Astrocyte (in vitro differentiated cells and primary cell): ENCODE measurements around the gene RFX7. TPM values are rescaled to one million over a fixed set of nuclear protein-coding genes. Genes with fewer than 3 reads are reported as not detected.

Source experiments
- DNase-seq: peaks from one replicate; pipeline ENCODE4 v3.0.0-alpha.2; 2010; ENCODE audit warnings: low read depth
- FAIRE-seq: peaks from 2 replicates; lab custom pipeline; 2011; peaks lifted over from hg19 to GRCh38; lab: Jason Lieb, UNC
- H2AFZ ChIP-seq: 2 replicates; pipeline ENCODE4 v1.6.0; 2012; ENCODE audit warnings: low read depth, low read length, inconsistent platforms
- H3K27ac ChIP-seq: 2 replicates; pipeline ENCODE4 v1.5.1; 2011; ENCODE audit warnings: low read depth, low read length, inconsistent platforms
- H3K27me3 ChIP-seq: 2 replicates; pipeline ENCODE4 v1.6.0; 2011; ENCODE audit warnings: low read length, inconsistent platforms; ENCODE audit not compliant: insufficient read depth
- H3K36me3 ChIP-seq: 2 replicates; pipeline ENCODE4 v1.5.1; 2011; ENCODE audit warnings: low read length, inconsistent platforms; ENCODE audit not compliant: insufficient read depth
- H3K4me1 ChIP-seq: 2 replicates; pipeline ENCODE4 v1.5.1; 2011; ENCODE audit warnings: low read length, inconsistent platforms; ENCODE audit not compliant: insufficient read depth
- H3K4me2 ChIP-seq: 2 replicates; pipeline ENCODE4 v1.6.0; 2012; ENCODE audit warnings: low read length, inconsistent platforms
- H3K4me3 ChIP-seq: 2 replicates; pipeline ENCODE4 v1.5.1; 2011; ENCODE audit warnings: low read depth, mild to moderate bottlenecking, low read length, inconsistent platforms; ENCODE audit not compliant: insufficient read depth
- H3K79me2 ChIP-seq: 2 replicates; pipeline ENCODE4 v1.6.0; 2012; ENCODE audit warnings: mild to moderate bottlenecking, low read length, inconsistent platforms; ENCODE audit not compliant: insufficient read depth
- H3K9ac ChIP-seq: 2 replicates; pipeline ENCODE4 v1.6.0; 2012; ENCODE audit warnings: mild to moderate bottlenecking, low read length, inconsistent platforms
- H3K9me3 ChIP-seq: 2 replicates; pipeline ENCODE4 v1.5.1; 2012; ENCODE audit warnings: low read depth, mild to moderate bottlenecking, low read length, inconsistent platforms; ENCODE audit not compliant: insufficient read depth
- H4K20me1 ChIP-seq: 2 replicates; pipeline ENCODE4 v1.6.0; 2012; ENCODE audit warnings: low read length, inconsistent platforms; ENCODE audit not compliant: insufficient read depth
- H3K27ac Mint-ChIP-seq: one replicate; pipeline ENCODE4 v1.8.0; 2021; ENCODE audit warnings: mild to moderate bottlenecking, mixed read lengths; ENCODE audit not compliant: unreplicated experiment
- H3K27me3 Mint-ChIP-seq: one replicate; pipeline ENCODE4 v1.8.0; 2021; ENCODE audit warnings: low read depth, mixed read lengths; ENCODE audit not compliant: unreplicated experiment
- H3K36me3 Mint-ChIP-seq: one replicate; pipeline ENCODE4 v1.8.0; 2021; ENCODE audit warnings: low read depth, mixed read lengths; ENCODE audit not compliant: unreplicated experiment
- H3K4me1 Mint-ChIP-seq: one replicate; pipeline ENCODE4 v1.8.0; 2021; ENCODE audit warnings: low read depth, mixed read lengths; ENCODE audit not compliant: unreplicated experiment
- H3K4me3 Mint-ChIP-seq: one replicate; pipeline ENCODE4 v1.8.0; 2021; ENCODE audit warnings: mild to moderate bottlenecking, moderate library complexity, mixed read lengths; ENCODE audit not compliant: unreplicated experiment
- H3K9me3 Mint-ChIP-seq: one replicate; pipeline ENCODE4 v1.8.0; 2021; ENCODE audit warnings: mild to moderate bottlenecking, mixed read lengths; ENCODE audit not compliant: unreplicated experiment
- EZH2 ChIP-seq: IDR thresholded peaks from 2 replicates; pipeline ENCODE4 v1.6.1; 2012; ENCODE audit warnings: mild to moderate bottlenecking, low read length, inconsistent platforms; ENCODE audit not compliant: insufficient read depth
- total RNA-seq: library from RNA; stranded (reverse); gene quantifications from 2 replicates; pipeline ENCODE4 v1.2.1, GENCODE V29; 2021
- TF ChIP-seq, protein P1 (sequence below): IDR thresholded peaks from 2 replicates; pipeline ENCODE4 v1.5.1; 2011; ENCODE audit warnings: low read depth, mild to moderate bottlenecking, inconsistent platforms, low read length, moderate library complexity; ENCODE audit not compliant: insufficient read depth

RFX7 gene
- total RNA-seq, 1 donor from 2014 or later: 46.3 TPM

DNA sequence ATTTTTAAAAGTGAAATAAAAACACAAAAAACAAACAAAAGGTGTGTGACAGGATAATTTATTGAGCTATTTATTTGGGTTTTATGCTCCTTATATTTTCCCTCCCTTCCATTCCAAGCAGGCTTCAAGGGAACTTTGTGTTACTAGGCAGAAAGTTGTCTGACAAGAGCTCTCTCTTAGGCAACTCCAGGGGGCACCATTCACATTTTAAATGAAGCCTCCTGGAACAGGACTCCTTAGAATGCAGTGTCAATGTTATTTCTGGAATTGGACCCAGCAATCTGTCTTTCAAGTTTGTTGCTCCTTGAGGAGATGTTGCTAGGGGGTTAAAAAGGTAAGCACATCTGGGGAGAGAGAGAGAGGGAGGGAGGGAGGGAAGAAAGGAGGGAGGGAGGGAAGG is 5.4 kb upstream of the RFX7 start:
- Mint-ChIP-seq H3K27ac (no peak overlapping the region), H3K9me3 (no peaks in the 10 kb centered on the region)
- H3K27me3 ChIP-seq: no peaks in the 10 kb centered on the region

DNA sequence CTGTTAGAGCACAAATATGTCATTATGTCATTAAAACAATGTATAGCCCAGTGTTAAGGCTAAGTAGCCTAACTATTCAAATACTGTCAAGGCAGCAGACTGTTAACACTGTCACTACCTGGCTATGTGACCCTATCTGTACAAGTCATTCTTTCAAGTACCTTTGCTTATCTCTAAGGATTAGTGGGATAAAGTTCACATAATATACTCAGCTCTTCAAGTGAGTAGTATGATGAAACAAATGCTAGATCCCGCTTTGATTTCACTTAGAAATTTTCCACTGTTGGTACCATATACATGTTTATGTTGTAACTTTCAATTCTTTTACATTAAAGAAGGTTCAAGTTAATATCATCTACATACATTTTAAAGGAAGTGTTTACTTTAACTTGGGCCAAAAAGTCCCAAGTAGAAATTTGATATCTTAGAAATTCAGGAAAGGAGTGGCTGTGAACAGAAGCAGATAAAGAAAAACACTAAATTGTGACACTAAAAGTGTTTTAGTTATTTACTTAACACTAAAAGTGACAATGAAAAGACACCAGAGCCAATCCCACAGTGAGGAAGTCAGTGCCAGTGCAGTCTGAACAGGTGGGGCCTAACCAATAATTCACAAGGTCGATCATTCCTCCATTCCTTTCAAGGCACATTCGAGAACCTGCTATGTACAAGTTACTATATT is 4.8 kb upstream of the RFX7 start:
- H3K27me3 Mint-ChIP-seq: no peaks in the 10 kb centered on the region
- Histone ChIP-seq H3K27ac (no peak overlapping the region), H3K79me2 (peaks cover under 1% of the 10 kb centered on the region), H2AFZ (no peak overlapping the region), H3K9me3 (no peaks in the 10 kb centered on the region), H4K20me1 (no peaks in the 10 kb centered on the region), H3K36me3 (no peaks in the 10 kb centered on the region), H3K4me1 (peaks cover 8% of the 10 kb centered on the region), H3K9ac (no peak overlapping the region), H3K27me3 (no peaks in the 10 kb centered on the region), H3K4me3 (no peak overlapping the region), H3K4me2 (no peak overlapping the region)
- no peak for FAIRE-seq
- H3K4me3 Mint-ChIP-seq: no peak overlapping the region
- no peak for TF ChIP-seq EZH2
- TF ChIP-seq, protein P1, sequence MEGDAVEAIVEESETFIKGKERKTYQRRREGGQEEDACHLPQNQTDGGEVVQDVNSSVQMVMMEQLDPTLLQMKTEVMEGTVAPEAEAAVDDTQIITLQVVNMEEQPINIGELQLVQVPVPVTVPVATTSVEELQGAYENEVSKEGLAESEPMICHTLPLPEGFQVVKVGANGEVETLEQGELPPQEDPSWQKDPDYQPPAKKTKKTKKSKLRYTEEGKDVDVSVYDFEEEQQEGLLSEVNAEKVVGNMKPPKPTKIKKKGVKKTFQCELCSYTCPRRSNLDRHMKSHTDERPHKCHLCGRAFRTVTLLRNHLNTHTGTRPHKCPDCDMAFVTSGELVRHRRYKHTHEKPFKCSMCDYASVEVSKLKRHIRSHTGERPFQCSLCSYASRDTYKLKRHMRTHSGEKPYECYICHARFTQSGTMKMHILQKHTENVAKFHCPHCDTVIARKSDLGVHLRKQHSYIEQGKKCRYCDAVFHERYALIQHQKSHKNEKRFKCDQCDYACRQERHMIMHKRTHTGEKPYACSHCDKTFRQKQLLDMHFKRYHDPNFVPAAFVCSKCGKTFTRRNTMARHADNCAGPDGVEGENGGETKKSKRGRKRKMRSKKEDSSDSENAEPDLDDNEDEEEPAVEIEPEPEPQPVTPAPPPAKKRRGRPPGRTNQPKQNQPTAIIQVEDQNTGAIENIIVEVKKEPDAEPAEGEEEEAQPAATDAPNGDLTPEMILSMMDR: no peak
- no peak overlapping the region for H3K27ac Mint-ChIP-seq
- H3K9me3 Mint-ChIP-seq: no peaks in the 10 kb centered on the region
- DNase-seq: no peak
- H3K36me3 Mint-ChIP-seq: no peaks in the 10 kb centered on the region
- H3K4me1 Mint-ChIP-seq: peaks cover 12% of the 10 kb centered on the region

More for the DNA sequence above, 5.4 kb upstream of the RFX7 start:
- Histone ChIP-seq H3K79me2 (no peaks in the 10 kb centered on the region), H3K36me3 (no peaks in the 10 kb centered on the region), H3K4me2 (no peak overlapping the region), H4K20me1 (no peaks in the 10 kb centered on the region), H3K9me3 (no peaks in the 10 kb centered on the region), H3K27ac (no peak overlapping the region), H3K9ac (no peak overlapping the region), H3K4me1 (peaks cover 8% of the 10 kb centered on the region), H3K4me3 (no peak overlapping the region), H2AFZ (no peak overlapping the region)
- H3K27me3 Mint-ChIP-seq: no peaks in the 10 kb centered on the region
- no peak for FAIRE-seq
- no peak overlapping the region for H3K4me3 Mint-ChIP-seq
- H3K36me3 Mint-ChIP-seq: no peaks in the 10 kb centered on the region
- H3K4me1 Mint-ChIP-seq: peaks cover 15% of the 10 kb centered on the region
- no peak for TF ChIP-seq EZH2
- TF ChIP-seq, protein P1: peak; percentile 31
- peak; percentile 47 for DNase-seq

DNA sequence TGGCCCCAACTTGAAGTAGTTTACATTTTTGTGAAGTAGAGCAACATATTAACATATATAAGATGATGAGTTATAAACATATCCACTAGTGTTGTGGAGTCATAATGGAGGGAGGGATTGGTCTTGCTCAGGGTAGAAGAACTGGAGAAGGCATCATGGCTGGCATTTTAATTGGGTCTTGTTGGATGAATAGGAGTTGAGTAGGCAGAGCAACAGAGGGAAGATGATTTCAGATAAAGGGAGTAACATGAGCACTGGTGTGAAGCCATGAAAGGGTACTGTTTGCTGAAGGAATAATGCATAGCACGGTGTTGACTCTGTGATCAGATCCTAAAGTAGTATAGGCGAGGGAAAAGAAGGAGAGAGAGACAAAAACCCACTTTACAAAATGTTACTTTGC is 3.6 kb upstream of the RFX7 start:
- H3K9me3 Mint-ChIP-seq: no peaks in the 10 kb centered on the region

More for the DNA sequence above, 3.6 kb upstream of the RFX7 start:
- H4K20me1 ChIP-seq: no peaks in the 10 kb centered on the region
- no peak overlapping the region for H3K4me3 ChIP-seq
- H3K9me3 ChIP-seq: no peaks in the 10 kb centered on the region
- H3K27ac ChIP-seq: no peak overlapping the region
- no peaks in the 10 kb centered on the region for H3K36me3 ChIP-seq
- Mint-ChIP-seq H3K36me3 (no peaks in the 10 kb centered on the region), H3K27ac (no peak overlapping the region), H3K4me3 (no peak overlapping the region), H3K4me1 (peaks cover 11% of the 10 kb centered on the region), H3K27me3 (no peaks in the 10 kb centered on the region)
- H3K27me3 ChIP-seq: no peaks in the 10 kb centered on the region
- H3K79me2 ChIP-seq: peaks cover 11% of the 10 kb centered on the region
- TF ChIP-seq EZH2: no peak
- TF ChIP-seq, protein P1: no peak
- H2AFZ ChIP-seq: no peak overlapping the region
- FAIRE-seq (no peak), DNase-seq (no peak)
- no peak overlapping the region for H3K9ac ChIP-seq
- H3K4me1 ChIP-seq: peaks cover 8% of the 10 kb centered on the region
- H3K4me2 ChIP-seq: no peak overlapping the region
